Smooth muscle cell of the brain vasculature (primary cell): ENCODE measurements around the gene TENT5A.
"Not testable (repeated sequence)": the region's sequence is repeated elsewhere in the genome, so short reads cannot be mapped to it uniquely, and the experiment has no call there.

Experiments used
- DNase-seq: peaks from one replicate; pipeline ENCODE4 v3.0.0-alpha.2; 2012; ENCODE audit warnings: low read depth, low spot score

Gene TENT5A

DNA sequence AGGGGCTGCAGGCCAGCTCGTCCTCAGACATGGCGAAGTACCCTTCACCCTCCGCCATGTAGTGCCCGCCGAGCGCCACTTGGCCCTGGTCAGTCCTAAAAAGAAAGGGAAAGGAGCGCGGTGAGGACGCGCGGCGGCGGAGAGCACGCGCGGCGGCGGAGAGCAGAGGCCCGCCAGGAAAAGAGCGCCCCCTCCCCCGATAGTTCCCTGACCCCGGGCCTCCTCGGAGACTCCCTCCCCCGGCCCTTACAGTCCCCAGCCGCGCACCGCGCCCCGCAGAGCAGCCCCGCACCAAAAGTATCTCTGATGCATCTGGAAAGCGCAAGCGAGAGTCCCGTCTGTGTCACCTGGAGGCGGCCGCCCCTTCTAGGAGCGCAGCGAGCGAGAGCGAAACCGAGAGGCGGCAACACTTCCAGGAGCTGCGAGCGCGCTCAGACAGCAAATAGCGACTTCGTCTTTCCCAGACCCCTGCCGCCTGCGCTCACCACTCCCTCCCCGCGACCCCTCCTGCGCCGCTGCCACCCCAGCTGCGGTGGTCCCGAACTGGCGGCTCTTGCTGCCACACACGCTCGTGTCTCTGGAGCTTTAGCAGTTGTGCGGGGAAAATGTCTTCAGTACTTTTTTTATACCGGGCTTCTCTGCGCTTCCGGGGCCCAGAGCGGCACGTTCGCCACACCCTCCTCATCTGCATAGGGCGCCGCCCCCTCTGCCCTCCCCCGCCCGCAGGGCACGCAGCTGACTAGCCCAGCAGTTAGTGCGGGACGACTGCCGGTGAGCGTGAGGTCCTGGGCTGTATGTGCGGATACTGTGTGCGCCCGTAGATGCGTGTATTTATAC is at the start of gene TENT5A:
Gene TENT5A (minus strand): TSS at position 598 of the 837 bp plus-strand sequence. CDS start 540 bp downstream, at position 58.
- peak; percentile 77 for DNase-seq

DNA sequence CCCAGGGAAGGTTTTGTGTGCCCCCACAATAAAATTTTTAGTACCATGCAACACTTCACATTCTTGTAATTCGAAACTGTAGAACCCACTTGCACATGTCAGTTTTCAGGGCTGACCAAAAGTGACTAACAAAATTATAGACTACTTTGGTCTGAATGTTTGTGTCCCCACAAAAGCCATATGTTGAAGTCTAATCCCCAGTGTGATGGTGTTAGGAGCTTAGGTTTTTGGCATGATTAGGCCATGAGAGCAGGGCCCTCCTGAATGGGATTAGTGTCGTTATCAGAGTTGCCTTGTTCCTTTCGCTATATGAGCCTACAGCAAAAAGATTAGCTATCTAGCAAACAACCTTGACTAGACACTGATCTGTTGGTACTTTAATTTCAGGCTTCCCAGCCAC is 49.0 kb upstream of the TENT5A start:
- no peak for DNase-seq

DNA sequence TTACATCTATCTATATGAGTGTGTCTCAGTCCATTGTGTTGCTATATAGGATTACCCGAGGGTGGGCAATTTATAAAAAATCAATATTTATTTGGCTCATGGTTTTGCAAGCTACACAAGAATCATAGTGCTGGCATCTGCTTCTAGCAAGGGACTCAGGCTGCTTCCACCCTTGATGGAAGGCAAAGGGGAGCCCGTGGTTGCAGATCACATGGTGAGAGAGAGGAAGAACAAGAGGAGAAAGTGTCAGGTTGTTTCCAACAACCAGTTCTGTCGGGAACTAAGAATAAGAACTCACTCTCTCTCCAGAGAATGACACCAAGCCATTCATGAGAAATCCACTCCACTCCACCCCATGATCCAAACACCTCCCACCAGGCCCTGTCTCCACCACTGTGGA is 48.2 kb upstream of the TENT5A start:
- no peak for DNase-seq

DNA sequence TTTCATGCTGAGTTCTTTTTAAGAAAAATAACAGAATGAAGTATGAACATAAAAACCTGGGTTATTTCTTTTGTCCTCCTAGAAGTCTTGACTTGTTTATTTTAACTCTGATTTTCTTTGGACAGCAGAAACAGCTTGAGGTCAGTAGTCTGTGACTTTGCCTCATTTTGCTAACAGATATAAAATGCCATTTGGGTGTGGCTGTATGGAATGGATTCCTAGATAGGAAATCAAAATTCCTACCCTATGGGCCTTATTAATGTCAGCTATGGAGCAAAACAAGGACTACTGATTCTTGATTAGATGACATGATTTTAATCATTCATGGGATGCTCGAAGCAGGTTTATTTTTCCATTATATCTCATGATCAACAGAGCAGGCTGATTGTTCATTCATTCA is 46.8 kb upstream of the TENT5A start:
- no peak for DNase-seq

DNA sequence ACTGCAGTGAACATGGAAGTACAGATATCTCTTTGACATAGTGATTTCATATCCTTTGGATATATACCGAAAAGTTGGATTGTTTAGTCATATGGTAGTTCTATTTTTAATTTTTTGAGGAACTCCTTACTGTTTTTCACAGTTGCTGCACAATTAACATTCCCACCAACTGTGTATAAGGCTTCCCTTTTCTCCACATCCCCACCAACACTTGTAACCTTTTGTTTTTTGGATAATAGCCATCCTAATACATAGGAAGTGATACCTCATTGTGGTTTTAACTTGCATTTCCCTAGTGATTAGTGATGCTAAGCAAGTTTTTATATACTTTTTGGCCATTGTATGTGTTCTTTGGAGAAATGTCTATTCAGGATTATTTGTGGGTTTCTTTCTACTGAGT is 45.1 kb upstream of the TENT5A start:
- no peak for DNase-seq

DNA sequence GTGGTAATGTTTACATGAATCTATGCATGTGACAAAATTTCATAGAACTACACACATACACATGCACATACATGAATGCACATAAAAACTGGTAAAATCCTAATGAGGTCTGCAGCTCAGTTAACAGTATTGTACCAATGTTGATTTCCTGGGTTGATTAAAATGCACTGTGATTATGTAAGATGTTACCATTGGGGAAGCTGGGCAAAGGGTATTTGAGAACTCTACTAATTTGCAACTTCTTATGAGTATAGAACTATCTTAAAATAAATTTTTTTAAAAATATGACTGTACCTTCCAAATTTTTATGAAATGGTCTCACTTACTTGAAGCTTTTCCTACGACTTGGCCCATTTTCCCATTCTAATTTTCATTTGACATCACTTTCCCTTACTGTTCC is 43.4 kb upstream of the TENT5A start:
- no peak for DNase-seq

DNA sequence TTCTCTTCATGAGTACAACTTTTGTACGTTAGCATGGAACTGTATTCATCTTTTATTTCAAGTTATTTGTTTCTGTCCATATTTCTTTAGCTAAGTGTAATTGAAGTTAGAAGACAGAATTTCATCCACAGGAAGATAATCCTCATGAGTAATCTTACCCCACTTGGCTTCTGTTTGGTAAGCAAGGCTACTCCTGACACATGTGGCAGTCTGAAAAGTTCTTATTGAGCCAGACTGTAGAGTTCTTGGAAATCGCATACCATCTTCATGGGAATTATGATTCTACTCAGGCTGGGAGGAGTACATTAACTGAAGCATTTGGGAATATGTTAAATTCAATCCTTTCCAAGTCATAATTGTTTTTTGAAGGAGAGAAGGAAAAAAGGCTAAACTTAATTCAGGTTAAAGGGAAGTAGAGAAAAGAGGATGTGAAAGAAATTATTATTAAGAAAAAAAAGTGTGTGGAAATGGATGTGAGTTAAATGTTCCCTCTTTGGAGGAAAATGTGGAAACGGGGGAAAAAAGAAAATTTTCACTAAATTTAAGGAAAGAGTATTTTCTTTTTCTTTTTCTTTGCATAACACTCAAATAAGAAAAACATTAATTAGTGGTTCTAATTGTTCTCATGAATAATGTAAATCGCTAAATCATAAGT is 41.5 kb upstream of the TENT5A start:
- no peak for DNase-seq

DNA sequence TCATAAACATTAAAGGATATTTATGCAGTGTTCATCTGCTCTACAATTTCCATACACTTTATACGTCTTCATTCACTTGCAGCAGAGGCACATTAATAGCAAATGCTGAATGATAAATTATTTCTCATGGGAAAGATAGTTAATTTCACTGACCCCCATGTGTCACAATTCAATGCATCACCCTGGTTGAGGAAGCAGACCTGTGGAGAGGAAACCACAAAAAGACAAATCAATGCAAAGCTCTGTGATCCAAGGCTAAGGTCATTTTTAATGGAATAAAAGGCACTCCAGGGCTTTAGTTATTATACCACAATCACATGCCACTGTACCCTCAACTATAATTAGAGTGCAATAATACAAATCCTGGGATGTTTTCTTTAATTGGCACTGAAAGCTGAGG is 40.3 kb upstream of the TENT5A start:
- DNase-seq, result no peak

DNA sequence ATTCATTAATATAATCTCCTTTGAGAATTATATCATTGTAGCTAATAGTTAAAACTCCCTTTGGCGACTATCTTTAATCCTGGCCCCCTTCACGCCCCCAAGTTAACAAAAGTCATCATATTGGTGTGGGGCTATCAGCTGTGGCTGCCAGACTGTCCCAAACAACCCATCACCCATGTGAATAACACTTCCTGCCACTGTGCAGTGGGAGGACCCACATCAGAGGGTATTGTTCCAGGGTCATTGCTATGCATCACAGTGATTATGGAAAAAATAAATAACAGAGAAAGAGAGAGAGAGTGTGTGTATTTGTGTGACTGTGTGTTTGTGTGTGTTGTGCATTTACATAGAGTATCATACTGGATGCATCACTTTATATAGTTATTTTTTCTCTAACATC is 39.3 kb upstream of the TENT5A start:
- no peak for DNase-seq

DNA sequence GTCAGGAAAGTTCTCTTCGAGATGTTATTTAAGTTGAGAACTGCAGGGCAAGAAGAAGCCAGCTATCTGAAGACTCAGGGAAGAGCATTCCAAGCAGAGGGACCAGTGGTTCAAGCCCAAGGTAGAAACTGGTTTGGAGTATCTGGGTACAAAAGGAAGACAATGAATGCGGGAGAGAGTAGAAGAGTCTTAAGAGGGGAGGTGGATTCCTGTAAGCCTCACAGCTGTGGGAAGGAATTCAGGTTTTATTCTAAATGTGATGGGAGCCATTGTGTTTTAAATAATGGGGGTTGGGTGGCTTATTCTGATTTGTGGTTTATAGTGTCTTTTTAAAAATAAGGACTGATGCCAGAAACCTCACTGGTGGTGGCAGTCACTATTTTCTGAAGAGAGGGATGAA is 37.6 kb upstream of the TENT5A start:
- DNase-seq, result no peak

DNA sequence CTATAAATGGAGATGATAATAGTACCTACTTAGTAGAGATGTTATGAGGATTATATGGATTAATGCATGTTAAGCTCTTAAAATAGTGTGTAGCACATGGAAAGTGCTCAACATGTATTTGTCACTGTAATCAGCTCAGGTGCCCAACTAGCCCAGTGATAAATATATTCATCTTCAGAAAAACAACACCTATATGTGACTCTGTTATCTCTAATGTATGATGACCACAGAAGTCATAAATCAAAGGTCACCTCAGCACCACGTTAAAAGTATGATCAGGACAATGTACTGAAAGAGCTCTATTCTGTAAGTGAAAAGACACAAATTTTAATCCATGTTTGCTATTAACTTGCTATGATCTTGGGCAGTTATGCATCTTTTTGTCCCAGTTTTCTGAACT is 36.8 kb upstream of the TENT5A start:
- no peak for DNase-seq

DNA sequence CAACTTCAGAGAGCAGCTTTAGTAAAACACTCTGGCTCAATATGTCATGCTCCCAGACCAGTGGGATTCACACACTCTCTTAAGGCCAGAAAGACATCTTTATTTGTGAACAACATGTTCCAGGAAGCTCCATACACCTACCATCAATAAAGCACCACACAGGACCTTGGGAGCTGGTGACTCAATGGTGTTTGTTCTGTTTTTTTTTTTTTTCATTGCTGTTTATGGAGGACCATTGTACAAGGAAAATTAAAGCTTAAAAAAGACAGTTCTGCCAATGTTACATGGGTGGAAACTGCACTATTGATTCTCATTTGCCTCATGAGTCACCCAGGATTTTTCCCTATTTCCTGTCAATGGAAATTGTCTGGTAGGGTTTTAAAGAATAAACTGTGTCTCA is 36.3 kb upstream of the TENT5A start:
- DNase-seq, result no peak

DNA sequence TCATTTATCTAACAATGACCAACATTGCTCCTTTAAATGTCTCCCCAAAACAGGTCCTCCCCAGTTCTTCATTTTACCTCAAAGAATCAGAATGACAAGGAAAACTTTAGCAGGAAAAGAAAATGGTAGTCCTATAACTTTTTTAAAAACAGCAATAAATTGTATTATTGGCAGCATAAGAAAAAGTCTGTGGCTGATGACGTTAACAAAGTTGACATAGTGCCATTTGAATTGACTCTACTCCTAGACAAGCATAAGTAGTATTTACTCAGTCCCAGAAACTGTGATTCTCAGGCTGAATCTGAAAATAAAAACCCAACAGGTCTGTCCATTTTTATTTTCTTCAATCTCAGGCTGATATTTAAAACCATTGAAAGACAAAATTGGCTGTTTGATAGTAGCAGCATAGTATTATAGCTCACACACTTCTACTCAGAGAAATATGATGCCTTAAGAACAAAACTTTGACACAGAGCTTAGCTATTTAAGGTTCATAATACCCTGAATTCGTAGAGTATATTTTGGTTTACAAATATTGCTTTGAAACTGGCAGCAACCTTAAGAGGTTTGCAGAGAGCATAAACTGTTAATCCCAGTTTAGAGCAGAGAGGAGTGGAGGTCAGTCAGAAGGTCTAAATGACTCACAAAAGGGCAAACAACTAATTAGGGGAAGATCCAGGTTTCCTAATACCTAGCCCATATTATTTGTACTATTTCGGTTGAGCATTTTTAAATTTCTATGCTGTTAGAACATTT is 35.0 kb upstream of the TENT5A start:
- DNase-seq, result no peak

DNA sequence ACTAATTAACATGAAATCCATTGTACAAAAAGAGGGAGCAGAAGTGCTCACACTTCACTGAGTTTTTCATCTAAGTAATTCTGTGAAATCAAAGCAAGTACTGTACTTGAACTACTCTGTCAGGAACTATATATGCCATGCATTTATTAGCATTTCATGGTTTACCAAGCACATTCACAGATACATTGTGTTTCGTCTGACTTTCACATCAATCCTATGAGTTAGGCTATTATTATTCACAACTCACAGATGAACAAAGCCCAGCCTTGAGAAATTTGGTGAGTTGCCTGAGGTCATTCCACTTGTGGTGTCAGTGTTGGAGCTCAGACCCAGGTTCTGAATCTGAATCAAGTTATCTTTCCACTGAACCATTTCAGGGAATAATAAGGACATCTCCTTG is 33.7 kb upstream of the TENT5A start:
- no peak for DNase-seq

DNA sequence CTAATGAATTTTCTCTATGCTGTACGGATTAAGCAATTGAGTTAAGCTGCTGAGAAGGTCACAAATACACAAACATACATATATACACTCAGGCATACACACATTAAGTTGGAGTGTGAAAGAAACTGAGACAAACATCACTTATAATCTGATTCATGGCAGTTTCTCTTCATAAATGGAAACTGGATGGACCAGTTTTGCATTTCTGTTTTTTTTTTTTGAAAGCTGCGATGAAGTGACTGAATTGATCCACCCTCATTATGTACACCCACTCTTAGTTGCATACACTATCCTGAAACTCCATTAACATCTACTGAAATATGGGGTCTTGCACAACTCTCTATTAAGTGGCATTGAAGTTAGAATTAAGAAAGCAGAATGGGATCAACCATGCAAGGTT is 32.9 kb upstream of the TENT5A start:
- no peak for DNase-seq

DNA sequence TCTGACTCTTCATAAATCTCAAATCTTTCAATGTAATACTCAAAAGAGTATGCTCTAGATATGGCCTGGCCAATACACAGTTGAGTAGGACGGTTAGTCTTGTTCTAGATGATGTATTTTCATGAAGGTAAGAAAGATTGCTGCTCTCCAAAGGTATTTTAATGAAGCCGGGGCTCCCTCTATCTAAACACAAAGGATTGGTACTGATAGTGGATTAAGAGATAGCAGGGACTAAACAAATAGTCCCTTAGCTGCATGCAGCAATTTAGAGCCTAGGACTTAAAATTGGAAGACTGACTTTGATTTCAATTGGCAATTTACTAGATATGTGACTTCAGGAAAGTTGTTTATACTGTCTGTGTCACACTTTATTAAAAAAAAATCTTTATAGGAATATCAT is 31.4 kb upstream of the TENT5A start:
- no peak for DNase-seq

DNA sequence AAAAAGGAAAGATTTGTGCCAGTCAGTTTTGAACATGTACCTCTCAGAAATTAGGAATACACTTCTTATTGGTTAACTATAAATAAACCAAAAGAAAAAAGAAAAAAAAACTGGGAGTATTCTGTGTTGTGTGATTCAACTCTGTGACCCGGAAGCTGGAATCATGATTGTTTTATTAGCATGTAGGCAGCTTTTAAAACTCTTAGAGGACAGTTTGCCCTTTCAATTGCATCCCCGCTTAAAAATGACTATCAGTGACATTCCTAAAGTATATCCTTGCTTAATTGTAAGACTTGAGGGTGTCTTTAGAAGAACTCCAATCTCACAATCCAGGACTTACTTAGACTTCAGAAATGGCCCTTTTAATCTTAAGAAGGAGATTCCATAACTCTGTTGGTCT is 29.1 kb upstream of the TENT5A start:
- no peak for DNase-seq

DNA sequence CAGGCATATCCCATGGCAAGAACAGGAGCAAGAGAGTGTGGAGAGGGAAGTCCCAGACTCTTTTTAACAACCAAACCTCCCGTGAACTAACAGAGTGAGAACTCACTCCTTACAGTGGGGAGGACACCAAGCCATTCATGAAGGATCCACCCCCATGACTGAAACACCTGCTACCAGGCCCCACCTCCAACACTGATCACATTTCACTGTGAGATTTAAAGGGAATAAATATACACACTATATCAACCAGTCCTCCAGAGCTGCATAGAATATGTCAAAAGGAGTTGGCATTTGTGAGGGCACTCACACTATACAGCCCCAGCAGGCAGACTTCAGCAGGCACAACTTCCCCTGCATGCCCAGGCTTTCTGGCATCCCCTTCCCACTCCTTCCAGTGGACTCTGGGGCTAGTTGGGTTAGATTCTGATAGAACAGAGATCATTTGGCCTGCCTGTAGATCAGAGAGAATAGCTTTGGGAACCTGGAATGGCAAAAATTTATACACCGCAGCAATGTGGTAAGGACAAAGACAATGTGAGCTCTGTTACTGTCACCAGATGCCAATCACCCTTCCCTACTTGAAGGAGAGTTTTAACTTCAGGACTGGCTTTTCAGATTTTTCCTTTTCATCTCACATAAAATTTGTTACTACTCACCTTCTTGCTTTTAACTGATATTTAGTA is 25.2 kb upstream of the TENT5A start:
- no peak for DNase-seq

DNA sequence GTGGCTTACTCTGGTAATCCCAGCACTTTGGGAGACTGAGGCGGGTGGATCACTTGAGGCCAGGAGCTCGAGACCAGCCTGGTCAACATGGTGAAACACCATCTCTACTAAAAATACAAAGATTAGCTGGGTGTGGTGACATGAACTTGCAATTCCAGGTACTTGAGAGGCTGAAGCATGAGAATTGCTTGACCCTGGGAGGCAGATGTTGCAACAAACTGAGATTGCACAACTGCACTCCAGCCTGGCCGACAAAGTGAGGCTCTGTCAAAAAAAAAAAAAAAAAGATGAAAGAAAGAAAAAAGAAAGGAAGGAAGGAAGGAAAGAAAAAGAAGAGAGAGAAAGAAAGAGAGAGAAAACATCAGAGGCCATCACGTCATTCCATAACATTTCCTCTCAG is 23.7 kb upstream of the TENT5A start:
- not testable (repeated sequence) for DNase-seq

DNA sequence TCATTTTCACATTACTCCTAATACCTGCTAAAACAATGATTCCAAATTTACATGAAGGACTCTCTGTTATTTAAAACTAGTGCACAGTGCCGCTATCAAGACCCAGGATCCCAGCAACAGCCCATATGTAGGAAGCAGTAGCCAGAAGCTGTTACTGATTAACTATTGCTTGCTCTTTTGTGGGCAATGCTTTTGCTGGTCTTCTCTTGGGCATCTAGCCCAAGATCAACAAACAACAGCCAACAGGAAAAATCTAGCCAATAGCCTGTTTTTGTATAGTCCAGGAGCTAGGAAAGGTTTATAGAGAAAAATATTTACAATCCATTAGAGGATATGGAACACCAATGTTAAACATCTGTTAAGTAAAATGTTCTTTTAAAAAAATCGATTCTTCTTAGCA is 22.1 kb upstream of the TENT5A start:
- DNase-seq, result no peak

DNA sequence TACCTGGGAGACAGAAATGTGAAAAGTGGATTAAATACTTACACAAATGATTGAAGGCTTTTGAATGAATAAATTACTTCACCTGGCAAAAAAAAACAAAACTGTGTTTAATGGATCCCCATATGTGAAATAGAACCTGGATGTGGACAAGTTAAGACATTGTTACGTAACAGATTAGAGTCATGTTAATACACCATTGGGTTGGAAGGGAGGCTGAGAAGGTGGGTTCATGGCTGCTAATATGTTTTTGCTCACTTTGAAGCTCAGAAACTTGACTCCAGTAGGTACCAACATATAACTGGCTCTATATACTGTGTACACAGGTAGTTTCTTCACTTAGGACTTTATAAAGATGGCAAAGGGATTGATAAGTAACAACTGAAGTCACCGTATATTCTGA is 21.4 kb upstream of the TENT5A start:
- DNase-seq, result no peak

DNA sequence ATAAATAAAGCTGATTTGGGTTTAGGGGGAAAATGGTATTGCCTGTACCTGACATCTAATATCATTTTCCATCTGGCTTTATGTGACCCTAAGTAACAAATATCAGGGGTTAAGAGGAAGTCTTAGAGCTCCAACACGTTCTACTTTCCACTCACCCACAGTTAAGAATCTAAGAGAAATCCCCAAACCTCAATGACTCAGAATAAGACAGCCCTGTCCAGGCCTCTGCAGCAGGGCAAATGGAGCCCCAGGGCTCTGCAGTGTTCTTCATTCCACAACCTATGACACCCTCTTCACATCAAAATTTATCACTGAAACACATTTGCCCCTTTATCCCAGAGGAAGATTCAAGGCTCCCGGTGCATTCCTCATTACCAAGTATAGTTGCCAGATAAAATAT is 20.3 kb upstream of the TENT5A start:
- DNase-seq, result no peak
